Measurements from ENCODE around the gene PLTP.

DNA sequence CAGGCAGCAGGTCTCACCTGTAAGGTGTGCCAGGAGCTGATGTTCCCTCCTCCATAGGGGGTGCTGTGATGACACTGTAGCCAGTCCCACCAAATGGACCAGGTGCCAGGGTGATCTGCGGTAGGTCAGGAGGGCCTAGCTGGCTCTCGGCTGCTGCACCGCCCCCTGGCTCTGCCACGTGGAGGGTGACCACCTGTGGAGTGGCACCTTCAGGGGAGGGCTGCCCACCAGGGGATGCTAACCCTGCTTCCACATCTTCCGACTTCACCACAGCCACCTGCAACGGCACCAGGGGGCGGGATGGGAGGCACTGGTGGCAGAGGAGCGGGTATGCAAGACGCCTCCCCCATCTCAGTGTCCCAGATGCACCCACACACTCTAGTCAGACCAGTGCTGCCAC, 41.7 kb upstream of the PLTP start:
- TF ChIP-seq, protein P1, sequence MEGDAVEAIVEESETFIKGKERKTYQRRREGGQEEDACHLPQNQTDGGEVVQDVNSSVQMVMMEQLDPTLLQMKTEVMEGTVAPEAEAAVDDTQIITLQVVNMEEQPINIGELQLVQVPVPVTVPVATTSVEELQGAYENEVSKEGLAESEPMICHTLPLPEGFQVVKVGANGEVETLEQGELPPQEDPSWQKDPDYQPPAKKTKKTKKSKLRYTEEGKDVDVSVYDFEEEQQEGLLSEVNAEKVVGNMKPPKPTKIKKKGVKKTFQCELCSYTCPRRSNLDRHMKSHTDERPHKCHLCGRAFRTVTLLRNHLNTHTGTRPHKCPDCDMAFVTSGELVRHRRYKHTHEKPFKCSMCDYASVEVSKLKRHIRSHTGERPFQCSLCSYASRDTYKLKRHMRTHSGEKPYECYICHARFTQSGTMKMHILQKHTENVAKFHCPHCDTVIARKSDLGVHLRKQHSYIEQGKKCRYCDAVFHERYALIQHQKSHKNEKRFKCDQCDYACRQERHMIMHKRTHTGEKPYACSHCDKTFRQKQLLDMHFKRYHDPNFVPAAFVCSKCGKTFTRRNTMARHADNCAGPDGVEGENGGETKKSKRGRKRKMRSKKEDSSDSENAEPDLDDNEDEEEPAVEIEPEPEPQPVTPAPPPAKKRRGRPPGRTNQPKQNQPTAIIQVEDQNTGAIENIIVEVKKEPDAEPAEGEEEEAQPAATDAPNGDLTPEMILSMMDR (IDR thresholded peaks at IDR 0.05) = no peak
- TF ChIP-seq POLR2A (IDR thresholded peaks at IDR 0.05; ENCODE audit: low read depth) = no peak
- TF ChIP-seq POLR2AphosphoS5 (IDR thresholded peaks at IDR 0.05) = no peak
- no peak for TF ChIP-seq EP300 (IDR thresholded peaks at IDR 0.05)
